Kidney capillary endothelial cell (primary cell): Measurements from ENCODE around the gene MCRIP2.

Experiments used
- DNase-seq: peaks from one replicate; pipeline ENCODE4 v3.0.0-alpha.2; 2018; ENCODE audit warnings: low spot score

The MCRIP2 gene

DNA sequence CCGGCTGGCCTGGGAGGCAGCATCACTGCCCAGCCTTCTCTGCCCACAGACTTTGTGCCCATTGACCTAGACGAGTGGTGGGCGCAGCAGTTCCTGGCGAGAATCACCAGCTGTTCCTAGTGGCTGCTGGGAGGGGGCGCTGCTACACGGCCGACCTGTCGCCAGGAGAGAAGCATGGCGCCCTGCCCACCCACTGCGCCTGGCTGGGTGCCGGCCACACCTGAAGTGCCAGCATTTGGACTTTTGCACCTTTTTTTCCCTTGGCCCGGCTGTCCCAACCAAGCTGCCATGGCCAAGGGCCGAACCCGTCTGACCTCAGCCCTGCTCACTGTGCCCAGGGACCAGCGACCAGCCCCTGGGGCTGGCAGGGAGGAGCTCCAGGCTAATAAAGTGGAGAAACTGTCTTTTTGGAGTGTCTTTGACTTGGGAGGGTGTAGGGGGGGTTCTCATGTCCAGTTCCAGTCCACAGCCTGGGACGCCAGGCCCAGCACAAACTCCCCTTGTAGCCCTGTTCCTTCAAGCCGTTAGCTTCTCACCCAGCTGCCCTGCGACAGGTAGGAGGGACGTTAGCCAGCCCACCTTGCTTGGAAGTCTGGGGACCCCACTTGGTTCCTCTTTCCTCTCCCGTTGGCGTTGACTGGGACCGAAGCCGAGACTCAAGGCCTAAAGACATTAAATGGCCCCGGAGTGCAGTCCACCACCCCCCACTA is 6.6 kb downstream of the MCRIP2 start:
- no peak for DNase-seq

DNA sequence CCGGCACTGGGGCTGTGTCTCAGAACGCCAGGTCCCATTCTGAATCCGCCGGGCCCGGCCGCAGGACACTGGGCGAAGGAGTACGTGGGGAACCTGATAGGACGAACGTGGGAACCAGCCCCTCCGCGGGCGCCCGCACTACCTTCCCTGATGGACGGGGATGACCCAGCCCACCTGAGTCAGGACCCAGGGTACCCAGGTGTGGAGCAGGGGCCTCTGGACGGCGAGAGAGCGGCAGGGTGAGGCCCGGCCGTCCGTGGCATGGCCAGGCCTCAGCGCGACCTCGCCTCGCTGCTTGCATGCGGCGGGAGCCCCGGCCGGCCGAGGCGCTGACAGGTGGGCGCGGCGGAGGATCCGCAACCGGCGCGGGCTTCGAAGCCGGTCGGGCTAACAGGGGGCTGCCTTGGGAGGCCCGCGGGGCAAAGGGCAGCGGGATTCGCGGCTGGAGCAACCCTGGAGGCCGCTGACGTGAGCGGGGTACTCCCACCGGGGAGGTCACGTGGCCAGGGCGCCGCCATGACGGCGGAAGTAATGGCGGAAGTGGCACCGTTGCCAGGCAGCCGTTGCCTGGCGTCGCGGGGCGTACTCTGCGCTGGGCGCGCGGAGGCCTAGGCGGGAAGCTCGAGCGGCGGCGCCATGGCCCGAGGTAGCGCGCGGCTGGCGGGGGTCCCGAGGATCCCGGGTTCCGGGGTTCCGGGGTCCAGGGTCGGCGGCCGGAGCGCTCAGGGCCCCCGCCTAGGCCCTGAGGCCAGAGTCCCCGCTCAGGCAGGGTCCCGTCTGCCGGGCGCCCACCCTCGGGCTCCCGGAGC is 7.4 kb downstream of the MCRIP2 start, which contains the start of gene WDR90:
WDR90 (plus strand) TSS at position 585 of the 809 bp plus-strand sequence; CDS start at position 637, 52 bp downstream.
- DNase-seq, result peak; percentile 91

DNA sequence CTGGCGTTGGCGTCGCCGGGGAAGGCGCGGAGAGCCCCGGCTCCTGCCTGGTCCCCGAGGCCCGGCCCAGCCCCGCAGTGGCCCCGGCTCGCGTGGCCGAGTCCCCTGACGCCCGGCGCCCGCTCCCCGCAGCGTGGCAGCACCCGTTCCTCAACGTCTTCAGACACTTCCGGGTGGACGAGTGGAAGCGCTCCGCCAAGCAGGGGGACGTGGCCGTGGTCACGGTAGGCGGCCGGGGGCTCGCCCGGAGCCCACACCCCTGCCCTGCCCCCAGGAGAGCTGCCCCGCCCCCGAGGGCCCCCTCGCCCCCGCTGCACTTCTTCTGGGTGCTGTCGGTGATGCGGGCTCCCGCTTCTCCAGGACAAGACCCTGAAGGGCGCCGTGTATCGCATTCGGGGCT is 8.0 kb downstream of the MCRIP2 start:
- no peak for DNase-seq

DNA sequence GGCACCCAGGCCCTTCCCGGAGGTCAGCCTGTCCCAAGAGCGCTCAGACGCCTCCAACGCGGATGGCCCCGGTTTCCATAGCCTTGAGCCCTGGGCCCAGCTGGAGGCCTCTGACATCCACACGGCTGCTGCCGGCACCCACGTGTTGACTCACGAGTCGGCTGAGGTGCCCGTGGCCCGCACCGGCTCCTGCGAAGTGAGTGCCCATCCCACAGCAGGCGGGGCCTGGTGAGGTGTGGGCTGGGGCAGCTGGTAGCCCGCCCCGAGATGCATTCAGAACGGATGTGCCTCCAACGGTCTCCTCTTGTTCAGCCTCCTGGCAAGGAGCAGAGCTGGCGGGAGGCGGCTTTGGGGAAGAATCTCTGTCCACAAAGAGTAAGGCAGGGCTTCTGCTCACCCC is 10.2 kb downstream of the MCRIP2 start:
- DNase-seq, result no peak

DNA sequence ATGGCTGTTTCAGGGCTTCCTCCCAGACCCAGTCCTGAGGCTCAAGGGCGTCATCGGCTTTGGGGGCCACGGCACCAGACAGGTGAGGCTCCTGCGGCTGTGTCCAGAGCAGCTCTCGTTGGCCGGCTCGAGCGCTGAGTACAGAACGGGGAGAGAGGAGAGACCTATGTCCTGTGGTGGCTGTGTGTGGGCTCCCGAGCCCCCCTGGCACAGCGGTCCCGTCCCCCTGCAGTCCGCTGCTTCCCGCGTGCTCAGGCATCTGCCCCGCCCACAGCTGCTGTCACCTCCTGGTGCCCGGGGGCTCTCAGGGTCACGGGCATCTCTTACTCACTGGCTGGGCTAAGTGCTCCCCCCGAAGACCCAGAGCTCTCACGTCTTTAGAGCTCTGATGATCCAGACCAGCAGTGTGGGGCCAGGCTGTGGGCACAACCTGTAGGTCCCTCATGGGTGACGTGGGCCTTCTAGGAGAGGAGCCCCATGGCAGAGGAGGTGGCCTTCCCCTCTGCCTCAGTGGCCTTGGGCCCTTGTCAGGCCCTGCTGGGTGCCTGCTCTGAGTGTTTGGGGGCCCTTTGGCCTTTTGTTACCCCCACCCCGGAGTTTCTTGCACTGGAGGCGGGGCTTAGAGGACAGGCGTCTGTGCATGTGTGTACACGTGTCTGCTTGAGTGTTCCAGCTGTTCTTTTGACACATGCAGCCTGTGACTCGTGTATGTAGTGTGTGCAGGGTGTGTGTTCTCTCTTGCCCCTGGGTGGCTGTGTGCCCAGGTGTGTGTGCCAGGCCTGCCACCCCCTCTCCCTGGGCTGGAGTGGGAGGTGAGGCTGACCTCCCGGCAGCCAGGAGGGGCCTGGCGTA is 11.1 kb downstream of the MCRIP2 start:
- DNase-seq, result no peak

DNA sequence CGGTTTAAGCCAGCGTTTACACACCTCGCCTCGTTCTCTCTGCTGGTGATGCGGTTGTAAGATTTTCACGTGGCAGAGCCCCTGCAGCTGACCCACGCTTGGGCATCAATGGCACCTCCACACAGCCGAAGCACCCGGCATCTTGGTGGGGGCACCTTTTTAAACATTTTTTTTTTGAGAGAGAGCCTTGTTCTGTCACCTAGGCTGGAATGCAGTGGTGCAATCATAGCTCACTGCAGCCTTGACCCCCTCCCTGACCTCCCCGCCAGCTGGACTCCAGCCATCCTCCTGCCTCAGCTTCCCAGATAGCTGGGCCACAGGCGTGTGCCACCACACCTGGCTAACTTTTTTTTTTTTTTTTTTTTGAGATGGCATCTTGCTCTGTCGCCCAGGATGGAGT is 12.4 kb downstream of the MCRIP2 start:
- no peak for DNase-seq

DNA sequence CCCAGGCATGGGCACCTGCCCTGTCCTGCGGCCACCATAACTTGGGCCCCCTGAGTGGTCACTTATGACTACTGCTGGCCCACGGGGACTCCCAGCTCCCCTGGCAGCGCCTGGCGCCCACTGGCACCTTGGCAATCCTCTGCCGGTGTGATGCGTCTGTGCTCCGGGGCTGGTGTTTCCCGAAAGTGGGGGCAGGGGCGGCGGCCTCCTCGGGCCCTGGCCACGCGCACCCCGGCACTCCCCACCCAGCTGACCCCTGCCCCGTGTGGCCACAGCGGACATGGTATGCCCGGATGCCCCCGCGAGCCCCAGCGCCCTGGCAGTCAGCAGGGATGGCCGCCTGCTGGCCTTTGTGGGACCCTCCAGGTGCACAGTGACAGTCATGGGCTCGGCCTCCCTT is 15.9 kb downstream of the MCRIP2 start:
- DNase-seq, result no peak

DNA sequence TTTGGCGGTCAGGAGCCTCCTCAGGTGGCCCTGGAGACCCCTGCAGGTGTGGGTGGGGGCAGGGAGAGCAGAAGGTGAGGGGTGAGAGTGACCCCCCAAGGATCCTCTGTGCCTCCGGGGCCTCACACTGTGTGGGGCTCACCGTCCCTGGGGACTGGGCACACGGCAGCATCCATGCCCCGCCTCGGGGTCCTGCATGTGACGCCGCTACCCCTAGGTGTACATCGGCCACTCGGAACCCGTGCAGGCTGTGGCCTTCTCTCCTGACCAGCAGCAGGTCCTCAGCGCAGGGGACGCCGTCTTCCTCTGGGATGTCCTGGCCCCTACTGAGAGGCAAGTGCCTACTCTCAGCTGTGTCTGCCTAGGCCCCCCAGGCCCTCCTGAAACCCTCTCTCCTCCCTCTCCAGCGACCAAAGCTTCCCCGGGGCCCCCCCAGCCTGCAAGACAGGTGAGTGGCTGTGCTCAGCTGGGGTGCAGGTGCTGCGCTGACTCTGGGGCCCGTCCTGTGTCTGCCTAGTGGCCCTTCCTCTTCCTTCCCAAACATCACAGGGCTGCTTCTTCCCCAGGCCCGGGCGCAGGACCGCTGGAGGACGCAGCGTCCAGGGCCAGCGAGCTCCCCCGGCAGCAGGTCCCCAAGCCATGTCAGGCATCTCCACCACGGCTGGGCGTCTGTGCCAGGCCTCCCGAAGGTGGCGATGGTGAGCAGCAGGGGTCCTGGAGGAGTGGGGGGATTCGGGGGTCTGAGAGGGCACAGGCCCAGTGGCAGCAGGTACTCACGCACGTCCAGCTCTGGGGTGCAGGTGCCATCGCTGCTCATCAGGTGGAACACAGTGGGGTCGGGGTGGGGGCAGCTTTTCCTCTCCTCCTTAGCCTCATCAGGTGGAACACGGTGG is 17.3 kb downstream of the MCRIP2 start:
- DNase-seq, result no peak

DNA sequence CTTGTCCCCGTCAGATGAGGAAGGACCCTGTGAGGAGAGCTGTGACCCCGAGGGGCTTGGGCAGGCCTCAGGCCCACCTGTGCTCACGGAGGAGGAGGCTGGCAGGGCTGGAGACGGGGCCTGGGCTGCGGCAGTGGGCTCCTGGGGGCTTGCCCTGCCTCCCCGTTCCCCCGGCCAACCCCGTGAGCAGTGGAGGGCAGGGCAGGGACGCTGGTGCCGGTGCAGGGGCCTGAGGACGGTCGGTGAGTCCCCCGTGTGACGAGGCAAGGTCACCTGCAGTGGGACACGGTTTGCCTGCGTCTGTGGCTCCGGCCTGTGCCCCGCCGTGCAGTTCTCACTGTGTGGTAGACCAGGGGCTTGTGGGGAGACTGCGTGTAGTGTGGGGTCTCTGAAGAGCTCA is 18.0 kb downstream of the MCRIP2 start:
- DNase-seq, result no peak

DNA sequence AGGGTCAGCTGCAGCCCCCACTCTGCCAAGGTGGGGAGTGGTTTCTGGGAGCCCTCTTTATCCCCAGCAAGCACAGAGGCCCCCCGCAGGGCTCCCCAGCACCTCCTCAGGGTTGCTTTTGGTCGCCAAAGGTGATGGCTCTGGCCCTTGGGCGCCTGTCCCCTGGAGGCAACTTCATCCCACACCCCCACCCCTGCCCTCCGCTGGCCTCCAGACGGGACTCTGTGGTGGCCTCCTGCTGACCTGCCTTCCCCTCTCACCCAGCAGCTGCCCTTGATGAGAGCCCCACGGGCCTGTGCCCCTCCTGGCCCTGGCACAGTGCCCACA is 18.5 kb downstream of the MCRIP2 start:
- no peak for DNase-seq

DNA sequence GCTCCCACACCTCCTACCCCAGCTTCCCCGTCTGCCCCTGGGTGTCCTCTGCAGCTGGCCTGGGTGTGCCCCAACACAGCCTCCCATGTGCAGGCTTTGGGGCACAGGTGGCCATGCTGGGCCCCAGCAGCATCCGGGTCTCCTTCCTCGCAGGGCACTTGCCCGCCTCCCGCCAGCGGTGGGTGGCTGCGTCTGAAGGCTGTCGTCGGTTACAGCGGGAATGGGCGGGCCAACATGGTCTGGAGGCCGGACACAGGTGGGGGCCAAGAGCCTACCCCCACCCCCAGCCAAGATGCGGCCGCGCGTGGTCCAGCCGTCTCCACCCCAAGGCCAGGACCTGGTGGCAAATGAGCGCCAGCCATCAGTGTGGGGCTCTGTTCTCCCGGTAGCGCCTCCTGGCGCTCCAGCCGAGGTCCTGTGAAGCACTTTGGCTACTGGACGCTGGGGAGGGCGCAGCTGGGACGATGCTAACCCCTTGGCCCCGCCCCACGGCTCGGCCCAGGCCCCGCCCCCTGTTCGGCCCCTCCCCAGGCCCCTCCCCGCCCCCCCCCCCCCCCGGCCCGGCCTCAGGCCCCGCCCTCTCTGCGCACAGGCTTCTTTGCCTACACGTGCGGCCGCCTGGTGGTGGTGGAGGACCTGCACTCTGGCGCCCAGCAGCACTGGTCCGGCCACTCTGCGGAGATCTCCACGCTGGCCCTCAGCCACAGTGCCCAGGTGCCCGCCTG is 19.0 kb downstream of the MCRIP2 start:
- DNase-seq, result peak; percentile 91

DNA sequence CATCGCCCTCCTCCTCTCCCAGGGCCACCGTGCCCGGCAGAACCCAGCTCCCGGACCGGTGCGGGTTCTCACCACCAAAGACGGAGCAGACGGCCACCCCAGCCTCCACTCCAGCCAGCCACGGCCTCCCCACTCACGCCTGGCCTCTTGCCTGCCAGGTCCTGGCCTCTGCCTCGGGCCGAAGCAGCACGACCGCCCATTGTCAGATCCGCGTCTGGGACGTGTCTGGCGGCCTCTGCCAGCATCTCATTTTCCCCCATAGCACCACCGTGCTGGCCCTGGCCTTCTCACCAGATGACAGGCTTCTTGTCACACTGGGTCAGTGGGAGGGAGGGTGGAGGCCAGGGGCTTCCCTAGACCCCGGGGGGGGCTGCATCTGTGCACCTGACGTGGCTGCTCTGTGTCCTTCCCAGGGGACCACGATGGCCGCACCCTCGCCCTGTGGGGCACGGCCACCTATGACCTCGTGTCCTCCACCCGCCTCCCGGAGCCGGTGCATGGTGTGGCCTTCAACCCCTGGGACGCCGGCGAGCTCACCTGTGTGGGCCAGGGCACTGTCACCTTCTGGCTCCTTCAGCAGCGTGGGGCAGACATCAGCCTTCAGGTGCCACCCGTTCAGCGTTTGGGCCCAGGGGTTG is 19.7 kb downstream of the MCRIP2 start:
- DNase-seq, result no peak

DNA sequence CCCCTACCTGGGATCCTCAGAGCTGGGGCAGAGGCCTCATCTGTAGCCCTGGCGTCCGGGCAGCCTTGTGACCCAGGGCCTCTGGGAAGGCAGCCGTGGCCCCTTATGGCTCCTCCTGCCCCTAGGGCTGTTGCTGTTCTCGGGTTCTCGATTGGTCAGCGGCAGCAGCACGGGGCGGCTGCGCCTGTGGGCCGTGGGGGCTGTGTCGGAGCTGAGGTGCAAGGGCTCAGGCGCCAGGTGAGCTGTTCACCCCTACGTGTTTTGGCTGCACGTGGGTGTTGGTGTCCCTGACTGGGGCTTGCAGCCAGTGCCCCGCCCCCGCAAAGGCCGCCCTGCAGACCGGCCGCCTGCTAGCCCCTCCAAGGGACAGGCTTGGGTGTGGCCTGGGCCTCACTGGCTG is 20.5 kb downstream of the MCRIP2 start:
- no peak for DNase-seq

DNA sequence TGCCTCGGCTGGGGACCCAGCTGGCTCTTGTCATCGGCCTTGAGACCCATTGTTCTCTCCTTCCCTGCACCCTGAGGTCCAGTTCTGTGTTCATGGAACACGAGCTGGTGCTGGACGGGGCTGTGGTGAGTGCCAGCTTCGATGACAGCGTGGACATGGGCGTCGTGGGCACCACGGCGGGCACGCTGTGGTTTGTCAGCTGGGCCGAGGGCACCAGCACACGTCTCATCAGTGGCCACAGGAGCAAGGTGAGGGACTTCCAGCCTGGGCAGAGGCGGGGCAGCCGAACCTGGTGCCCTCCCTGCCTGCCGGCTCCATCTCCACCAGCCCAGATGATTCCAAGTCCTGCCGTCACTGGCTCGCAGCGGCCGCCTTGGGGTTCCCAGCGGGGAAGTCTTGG is 21.0 kb downstream of the MCRIP2 start:
- no peak for DNase-seq

DNA sequence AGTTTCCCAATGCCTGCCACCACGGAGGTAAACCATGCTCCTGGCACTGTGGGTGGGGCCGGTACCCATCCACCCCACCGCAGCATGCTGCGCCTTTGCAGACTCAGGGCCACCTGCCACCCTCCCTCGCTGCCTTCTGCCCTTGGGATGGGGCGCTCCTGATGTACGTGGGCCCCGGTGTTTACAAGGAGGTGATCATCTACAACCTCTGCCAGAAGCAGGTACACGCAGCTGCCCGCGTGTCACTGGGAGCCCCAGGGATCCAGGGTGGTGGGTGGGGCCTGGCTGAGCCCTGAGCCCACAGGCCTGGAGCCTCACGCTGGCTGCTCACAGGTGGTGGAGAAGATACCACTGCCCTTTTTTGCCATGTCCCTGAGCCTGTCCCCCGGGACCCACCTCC is 24.9 kb downstream of the MCRIP2 start:
- DNase-seq, result no peak

DNA sequence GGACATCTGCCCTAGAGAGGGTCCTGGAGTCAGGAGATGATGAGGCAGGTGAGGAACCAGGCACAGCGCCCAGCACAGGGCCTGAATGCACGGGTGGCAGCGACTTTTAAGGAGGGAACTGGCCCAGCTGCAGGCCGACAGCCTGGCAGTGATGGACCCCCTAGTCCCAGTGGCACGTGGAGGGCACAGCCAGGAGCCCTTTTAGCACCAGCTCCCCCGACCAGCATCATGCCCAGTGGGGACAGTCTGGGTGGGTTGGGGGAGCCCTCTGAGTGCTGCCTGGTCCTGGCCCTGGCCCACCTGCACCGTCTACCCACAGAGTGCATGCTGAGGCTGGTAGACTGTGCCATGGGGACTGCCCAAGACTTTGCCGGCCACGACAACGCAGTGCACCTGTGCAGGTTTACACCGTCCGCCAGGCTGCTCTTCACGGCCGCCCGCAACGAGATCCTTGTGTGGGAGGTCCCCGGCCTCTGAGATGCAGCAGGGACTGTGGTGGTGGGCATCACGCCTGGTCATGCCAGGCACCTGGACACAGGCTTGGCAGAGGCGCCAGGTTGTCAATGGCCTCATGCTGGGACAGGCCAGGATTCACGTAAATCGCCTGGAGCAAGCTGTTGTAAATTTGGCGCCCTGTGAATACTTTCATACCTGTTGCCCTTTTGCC is 25.6 kb downstream of the MCRIP2 start:
- no peak for DNase-seq

DNA sequence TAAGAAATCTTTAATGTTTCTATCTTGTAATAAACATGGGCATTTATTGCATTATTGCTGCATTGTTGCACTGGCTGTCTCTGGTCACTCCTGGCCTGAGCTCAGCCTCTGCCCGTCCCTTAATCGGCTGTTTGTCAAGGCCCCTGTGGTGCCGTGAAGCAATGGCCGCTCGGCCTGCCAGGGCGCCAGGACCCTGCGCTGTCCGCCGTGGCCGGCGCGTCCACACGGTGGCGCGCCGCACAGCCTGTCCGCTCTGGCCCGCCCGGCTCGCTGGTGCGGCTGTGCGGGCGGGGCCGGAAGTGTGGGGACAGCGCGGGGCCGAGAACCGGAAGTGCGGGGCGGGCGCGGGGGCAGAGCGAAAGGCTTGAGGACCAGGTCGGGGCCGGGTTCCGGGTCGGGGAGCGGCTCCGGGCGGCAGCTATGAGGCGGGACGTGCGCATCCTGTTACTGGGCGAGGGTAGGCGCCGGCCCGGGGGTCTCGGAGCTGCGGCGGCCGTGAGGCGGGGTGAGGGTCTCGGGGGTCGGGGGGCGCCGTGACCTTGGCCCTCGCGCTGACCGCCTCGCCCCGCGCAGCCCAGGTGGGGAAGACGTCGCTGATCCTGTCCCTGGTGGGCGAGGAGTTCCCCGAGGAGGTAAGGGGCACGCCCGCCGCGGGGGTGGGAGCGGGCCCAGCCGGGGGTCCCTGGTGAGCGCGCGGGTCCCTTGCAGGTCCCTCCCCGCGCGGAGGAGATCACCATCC is 26.3 kb downstream of the MCRIP2 start, which contains the start of gene RHOT2:
RHOT2 (plus strand) TSS at position 353 of the 739 bp plus-strand sequence; CDS start at position 421, 68 bp downstream.
- DNase-seq, result peak; percentile 82

DNA sequence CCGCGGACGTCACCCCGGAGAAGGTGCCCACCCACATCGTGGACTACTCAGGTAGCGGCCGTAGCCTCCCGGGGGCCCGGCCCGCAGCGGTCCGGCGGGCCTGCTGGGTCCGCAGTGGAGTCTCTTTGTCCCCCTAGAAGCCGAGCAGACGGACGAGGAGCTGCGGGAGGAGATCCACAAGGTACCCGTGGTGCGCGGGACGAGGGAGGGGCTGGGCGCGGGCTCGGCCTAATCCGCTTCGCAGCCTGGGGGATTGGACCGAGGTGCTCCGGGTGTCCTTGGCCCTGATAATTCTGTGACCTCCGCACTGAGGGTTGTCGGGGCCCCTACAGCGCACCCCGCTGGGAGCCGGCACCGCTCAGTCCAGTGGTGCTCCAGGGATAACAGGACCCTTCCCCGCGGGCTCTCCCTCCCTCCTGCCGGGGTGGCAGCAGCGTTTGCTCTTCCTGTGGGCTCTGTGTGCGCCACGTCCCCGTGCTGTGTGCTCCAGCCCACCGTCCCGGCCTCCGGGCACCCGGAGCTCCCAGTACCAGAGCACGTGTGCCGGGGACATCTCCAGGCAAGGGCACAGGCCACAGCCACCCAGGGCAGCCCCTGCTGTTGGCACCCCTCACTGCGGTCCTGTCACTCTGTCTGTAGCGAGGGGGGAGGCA is 27.0 kb downstream of the MCRIP2 start:
- DNase-seq, result no peak

DNA sequence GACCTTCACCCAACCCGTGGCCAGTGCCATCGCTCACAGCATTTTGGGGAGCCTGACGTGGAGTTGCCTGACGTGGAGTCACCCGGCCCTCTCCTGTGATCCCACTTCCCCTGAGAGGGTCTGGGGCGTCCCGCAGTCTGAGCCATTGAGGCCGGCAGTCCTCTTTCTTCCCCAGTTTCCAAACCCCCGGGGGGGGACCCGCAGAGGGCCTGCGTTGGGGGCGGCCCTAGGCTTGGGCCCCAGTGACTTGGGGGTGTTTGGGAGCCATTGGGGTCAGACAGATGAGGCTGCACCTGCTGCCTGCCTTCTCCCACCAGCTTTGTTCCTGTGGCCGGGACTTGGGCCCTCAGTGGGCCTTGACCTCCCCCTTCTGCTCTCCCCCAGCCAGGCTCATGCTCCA is 28.0 kb downstream of the MCRIP2 start:
- no peak for DNase-seq
